B cell (primary cell): ENCODE measurements around the gene PARP16.

ENCODE experiments used
- CTCF ChIP-seq: fragments of 200-600 bp; IDR thresholded peaks from one replicate; pipeline ENCODE4 v1.8.0; 2022; ENCODE audit warnings: antibody characterized with exemption, mild to moderate bottlenecking
- EZH2 ChIP-seq: IDR thresholded peaks from 2 replicates; pipeline ENCODE4 v1.6.1; 2012; ENCODE audit warnings: borderline replicate concordance, low read depth, mild to moderate bottlenecking, moderate library complexity, low read length; ENCODE audit not compliant: insufficient read depth, poor library complexity, severe bottlenecking

GRCh38 chr15:65211482-65211982, 75.2 kb downstream of the PARP16 start:
- no peak for TF ChIP-seq CTCF
- no peak for TF ChIP-seq EZH2
